HK-2 (cell line): ENCODE results near the gene ANKRD34B.
"Not testable (repeated sequence)": the region's sequence is repeated elsewhere in the genome, so short reads cannot be mapped to it uniquely, and the experiment has no call there.

Source experiments
- DNase-seq: peaks from one replicate; pipeline ENCODE4 v3.0.0-alpha.2; 2018; ENCODE audit not compliant: unreplicated experiment

ANKRD34B gene

GRCh38 chr5:80569961-80570786 is at the start of gene ANKRD34B:
Gene ANKRD34B (minus strand): TSS chr5:80570280. CDS start chr5:80560019, 10,261 bp downstream.
- DNase-seq = peak; percentile 22

- DNase-seq = no peak
Observed at GRCh38 chr5:80619086-80619485, 49.0 kb upstream of the ANKRD34B start.

GRCh38 chr5:80618438-80618837 is 48.4 kb upstream of the ANKRD34B start:
- DNase-seq = no peak

GRCh38 chr5:80615266-80615914 is 45.3 kb upstream of the ANKRD34B start:
- no peak for DNase-seq

GRCh38 chr5:80609692-80610091 is 39.6 kb upstream of the ANKRD34B start:
- no peak for DNase-seq

GRCh38 chr5:80608731-80609130 is 38.7 kb upstream of the ANKRD34B start:
- no peak for DNase-seq

- no peak for DNase-seq
Observed at GRCh38 chr5:80607832-80608231, 37.8 kb upstream of the ANKRD34B start.

GRCh38 chr5:80607343-80607742 is 37.3 kb upstream of the ANKRD34B start:
- no peak for DNase-seq

- DNase-seq = no peak
Observed at GRCh38 chr5:80600943-80601693, 31.0 kb upstream of the ANKRD34B start.

GRCh38 chr5:80597500-80597899 is 27.4 kb upstream of the ANKRD34B start:
- no peak for DNase-seq

- DNase-seq = no peak
Observed at GRCh38 chr5:80594810-80595209, 24.7 kb upstream of the ANKRD34B start.

- DNase-seq = no peak
Observed at GRCh38 chr5:80592761-80593160, 22.7 kb upstream of the ANKRD34B start.

GRCh38 chr5:80592105-80592504 is 22.0 kb upstream of the ANKRD34B start:
- no peak for DNase-seq

- peak; percentile 74 for DNase-seq
Observed at GRCh38 chr5:80591352-80591751, 21.3 kb upstream of the ANKRD34B start.

GRCh38 chr5:80590766-80591165 is 20.7 kb upstream of the ANKRD34B start:
- no peak for DNase-seq

- DNase-seq = no peak
Observed at GRCh38 chr5:80588858-80589540, 18.9 kb upstream of the ANKRD34B start.

GRCh38 chr5:80584770-80585169 is 14.7 kb upstream of the ANKRD34B start:
- DNase-seq = no peak

- not testable (repeated sequence) for DNase-seq
Observed at GRCh38 chr5:80580291-80580690, 10.2 kb upstream of the ANKRD34B start.

- no peak for DNase-seq
Observed at GRCh38 chr5:80579050-80579449, 9.0 kb upstream of the ANKRD34B start.

GRCh38 chr5:80577707-80578106 is 7.6 kb upstream of the ANKRD34B start:
- no peak for DNase-seq

- no peak for DNase-seq
Observed at GRCh38 chr5:80576383-80576782, 6.3 kb upstream of the ANKRD34B start.

GRCh38 chr5:80573062-80573461 is 3.0 kb upstream of the ANKRD34B start:
- DNase-seq = no peak
